GM19397 (cell line): ENCODE data around the gene MRPS34.
A peak's percentile ranks its signal among the peaks of the same experiment; 100 is the strongest.
"Not testable (repeated sequence)": the region's sequence is repeated elsewhere in the genome, so short reads cannot be mapped to it uniquely, and the experiment has no call there.

Source experiments
- ATAC-seq: cut with Tn5 transposase; IDR thresholded peaks from one replicate; pipeline ENCODE4 v1.9.1; 2021; ENCODE audit warnings: mild to moderate bottlenecking, moderate library complexity; ENCODE audit not compliant: unreplicated experiment

MRPS34 gene

DNA sequence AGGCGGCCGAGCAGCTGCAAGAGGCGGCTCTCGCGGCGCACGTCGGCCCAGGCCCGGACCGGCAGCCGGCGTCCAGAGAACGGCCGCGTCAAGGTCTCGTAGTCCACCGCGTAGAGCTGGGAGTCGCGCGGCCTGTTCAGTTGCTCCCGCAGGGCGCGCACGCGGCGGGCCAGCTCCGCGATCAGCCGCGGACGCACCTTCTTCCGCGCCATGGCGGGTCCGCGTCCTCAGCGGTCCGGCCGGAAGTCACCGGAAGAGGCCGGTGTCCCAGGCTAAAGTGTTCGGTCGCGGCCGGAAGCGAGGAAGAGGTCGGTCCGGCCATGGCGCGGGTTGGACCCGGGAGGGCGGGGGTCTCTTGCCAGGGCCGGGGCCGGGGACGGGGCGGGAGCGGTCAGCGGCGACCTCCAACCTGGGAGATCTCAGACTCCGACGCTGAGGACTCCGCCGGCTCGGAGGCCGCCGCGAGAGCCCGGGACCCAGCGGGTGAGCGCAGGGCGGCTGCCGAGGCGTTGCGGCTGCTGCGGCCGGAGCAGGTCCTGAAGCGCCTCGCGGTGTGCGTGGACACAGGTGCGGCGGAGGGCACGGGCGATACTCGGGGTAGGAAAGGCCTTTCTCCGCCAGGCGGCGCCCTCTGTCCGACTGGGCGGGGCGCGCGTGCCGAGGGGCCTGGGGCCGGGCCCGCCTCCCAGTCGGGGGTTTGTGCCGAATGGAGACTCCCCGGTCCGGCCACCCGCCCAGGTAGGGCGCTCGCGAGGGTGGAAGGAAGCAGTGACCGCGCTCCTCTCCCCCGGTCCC is at the start of gene MRPS34:
TSS of gene MRPS34 (minus strand) at position 227 of the 795 bp plus-strand sequence. CDS start at position 212, 15 bp downstream.
- peak; percentile 47 for ATAC-seq

DNA sequence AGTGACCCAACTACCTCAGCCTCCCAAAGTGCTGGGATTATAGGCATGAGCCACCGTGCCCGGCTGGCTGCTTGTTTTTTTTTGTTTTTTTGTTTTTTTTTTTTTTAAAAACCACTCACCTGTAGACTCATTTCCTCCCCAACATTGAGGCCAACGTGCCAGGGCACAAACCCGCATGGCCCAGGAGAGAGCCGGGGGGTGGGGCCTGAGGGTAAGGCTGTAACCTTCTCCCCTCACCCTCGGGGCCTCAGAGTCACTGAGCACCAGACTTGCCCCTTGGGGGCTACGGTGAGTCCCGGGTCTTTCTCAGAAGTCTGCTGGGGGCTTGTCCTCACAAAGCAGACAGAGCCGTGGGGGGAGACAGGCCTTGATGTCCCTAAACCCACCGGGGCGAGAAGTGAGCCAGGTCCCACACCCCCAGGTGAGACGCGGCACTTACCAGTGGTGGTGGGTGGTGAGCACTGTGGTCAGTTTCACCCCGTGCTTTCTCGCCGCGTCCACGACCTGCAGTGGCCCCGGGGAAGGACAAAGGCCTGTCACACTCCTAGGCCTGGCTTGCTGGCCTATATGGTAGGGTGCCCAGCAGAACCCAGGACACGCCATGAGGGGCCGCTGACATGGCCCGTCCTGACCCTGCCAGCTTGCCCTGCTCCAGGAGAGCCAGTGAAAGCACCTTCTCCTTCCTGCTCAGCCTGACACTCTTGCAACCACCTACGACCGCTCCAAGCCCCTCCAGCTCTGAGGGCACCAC is 49.1 kb upstream of the MRPS34 start:
- ATAC-seq, result no peak

DNA sequence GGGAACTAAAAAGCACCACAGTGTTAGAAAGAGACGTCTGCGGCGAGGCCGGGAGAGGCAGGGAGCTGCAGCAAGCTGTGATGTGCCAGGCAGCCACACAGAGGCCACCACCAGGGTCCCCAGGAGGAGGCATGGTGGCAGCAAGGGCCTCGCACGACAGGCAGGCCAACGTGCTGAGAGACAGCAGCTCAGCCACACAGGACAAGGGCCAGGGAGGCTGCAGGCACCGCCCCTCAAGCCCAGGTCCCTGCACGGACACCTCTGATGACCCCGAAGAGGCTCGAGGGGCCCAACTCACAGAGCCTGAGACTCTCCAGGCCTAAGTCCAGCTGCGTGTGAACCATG is 48.0 kb upstream of the MRPS34 start:
- ATAC-seq, result no peak

DNA sequence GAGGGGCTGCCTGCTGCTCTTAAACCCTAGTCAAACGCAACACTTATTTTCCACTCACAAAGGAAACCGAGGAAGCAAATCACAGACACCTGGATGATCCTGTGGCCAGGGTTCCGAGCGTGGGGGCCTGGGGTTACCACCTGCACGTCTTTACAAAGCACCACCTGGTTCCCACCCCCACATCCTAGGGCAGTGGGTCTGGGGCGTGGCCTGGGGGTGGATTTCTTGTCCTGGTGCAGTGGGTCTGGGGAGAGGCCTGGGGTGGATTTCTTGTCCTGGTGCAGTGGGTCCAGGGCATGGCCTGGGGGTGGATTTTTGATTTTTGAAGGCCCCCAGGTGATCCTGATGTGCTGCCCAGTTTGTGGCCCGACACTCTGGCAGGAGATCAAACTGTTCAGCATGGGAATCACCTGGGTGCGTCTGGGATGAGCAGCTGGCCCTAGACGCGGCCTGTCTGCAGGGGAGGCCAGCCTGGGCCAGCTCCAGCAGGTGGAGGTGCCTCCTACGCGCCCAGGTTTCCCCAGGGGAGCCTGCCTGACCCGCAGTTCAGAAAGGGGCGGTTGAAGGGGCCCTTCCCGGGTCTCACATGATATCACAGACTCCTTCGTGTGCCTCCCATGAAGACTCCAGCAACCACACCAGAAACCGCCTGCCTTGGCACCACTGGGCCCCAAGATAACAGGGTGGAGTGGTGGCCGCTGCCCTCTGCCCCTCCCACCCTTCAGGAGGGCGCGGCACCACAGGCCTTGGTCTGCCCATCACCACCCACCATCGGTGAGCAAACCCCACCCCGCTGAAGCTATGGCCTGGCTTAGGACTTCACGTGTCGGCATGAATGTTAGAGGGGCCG is 47.4 kb upstream of the MRPS34 start:
- no peak for ATAC-seq

DNA sequence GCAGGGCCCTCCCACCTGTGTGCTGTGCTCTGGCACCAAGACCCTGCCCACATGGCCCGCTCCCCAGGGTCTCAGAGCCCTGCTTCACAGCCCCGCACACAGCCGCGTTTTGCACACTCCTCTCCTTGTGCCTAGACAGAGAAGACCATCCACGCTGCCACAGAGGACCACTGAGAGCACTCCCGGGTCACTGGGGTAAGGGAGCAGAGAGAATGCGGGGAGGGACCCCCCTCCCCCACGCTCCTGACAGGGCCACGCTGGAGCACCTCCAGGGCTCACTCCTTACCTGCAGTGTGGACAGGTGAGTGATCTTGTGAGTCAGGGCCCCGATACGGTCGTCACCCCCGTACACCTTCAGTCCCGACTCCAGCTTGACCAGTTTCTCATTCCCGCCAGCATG is 46.7 kb upstream of the MRPS34 start:
- ATAC-seq, result no peak

DNA sequence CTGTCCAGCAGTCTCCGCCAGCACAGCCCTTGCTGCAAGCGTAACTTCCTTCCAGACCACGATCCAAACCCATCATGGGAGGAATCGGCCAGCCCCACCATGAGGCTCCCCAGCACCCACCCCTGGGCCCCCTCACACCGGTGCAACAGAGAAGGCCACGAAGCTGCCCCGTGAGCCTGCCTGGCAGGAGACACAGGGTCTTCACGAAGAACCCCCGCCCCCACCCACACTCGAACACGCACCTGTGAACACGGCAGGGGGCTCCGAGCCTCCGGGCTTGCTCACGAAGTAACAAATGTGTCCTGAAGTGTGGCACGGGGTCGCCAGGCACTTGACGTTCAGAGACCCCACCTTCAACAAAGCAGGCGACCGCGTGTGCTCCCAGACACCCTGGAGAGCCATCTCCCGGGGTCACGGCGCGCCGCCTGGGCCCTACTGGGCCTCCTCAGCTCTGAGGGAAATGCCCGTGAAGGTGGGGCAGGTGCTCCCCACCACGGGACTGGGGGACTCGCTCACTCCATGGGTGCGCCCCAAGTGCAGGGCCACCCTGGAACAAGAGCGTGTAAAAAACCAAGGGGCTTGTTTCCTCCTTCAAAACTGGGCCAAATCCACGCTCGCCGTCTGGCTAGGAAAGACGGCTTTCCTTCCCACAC is 46.1 kb upstream of the MRPS34 start:
- ATAC-seq, result no peak

DNA sequence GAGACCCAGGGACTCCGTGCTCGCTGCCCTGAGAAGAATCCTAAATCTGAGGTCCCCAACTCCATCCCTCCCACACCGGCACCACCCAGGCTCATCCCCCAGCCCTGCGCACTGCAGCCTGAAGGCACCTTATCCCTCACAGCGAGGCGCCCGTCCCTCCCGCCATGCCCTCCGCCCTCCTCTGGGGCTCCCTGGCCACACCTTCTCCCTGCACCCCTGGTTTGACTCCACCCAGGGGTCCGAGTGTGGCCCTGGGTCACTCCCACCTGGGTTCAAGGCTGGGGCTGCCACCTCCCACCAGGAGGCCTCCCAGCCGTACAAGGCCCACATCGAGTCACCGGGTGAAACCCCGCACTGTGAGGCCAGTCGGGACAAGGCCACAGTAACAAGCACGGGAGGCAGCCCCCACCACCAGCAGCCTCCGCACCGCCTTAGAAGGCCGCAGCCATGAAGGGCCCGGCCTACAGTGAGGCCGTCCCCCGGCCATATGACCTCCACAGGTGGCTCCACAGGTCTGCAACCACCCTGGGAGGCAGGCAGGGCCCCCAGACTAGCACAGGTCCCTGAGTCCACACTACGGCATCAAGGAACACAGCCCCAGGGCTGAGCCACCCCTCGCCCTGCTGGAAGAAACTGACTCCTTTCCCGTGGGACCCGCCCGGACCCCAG is 45.4 kb upstream of the MRPS34 start:
- ATAC-seq, result no peak

DNA sequence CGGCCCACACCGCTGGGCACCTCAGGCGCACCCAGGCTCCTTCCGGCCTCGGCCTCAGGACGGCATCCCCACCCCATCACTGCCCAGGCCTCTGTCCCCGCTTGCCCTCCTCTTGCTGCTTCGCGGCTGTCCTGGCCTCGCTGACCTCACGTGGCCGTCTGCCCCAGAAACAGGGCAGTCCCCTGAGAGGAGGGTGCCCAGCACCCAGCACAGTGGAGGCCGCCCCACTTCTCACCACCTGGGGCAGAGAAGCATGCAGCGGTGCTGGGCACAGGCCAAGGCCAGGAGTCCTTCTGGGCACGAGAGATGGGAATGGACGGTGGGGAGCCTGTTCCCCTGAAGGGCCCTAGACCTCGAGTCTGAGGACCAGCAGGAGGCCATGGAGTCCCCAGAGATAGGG is 44.8 kb upstream of the MRPS34 start:
- ATAC-seq, result no peak

DNA sequence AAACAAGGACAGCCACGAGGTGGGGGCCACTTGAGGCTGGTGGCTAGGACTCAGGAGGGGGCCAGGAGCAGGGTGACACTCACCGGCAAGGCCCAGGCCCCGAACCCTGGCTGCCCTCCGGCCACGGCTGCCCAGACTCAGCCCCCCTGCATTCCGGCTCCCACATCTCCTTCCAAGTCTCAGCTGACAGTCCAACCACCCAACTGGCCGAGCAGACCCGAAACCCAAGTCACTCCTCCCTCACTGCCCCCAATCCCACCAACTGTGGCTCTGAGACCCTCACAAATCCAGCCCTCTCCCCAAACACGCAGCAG is 44.3 kb upstream of the MRPS34 start:
- ATAC-seq, result no peak

DNA sequence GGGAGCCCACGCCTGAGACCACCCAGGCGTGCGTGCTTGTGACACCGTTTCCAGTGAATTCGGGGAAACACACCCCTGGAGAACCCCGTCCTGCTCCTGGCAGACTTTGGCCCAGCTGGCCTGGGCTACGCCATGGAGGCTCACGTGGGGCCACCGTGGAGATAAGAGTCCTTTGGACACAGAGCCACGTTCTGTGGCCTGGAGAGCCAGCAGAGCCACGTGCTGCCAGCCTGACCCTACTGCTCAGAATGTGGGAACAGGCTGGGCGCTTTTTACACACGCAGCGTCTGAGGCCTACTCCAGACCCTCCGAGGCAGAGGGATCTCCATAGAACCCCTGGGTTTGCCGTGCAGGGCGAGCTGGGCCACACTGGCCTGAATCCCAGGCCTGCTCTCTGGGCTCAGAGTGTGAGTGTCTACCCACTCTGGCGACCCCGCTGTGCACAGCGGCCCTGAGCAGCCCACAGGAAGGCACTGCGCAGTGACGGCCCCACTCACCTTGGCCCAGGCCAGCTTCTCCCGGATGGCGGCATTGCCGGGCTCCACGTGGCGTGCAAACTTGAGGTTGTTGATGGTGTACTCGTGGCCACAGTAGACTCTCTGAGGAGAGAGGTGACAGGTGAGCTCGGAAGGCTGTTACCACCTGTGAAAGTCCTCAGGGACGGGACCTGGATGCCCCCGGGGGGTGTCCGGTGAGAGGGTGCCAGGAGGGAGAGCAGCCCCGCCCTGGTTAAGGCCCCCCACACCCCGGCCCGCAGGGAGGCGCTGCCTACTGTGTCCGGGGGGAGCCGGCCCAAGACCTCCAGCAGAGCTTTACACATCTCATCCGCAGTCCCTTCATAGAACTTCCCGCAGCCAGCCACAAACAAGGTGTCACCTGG is 43.7 kb upstream of the MRPS34 start:
- no peak for ATAC-seq

DNA sequence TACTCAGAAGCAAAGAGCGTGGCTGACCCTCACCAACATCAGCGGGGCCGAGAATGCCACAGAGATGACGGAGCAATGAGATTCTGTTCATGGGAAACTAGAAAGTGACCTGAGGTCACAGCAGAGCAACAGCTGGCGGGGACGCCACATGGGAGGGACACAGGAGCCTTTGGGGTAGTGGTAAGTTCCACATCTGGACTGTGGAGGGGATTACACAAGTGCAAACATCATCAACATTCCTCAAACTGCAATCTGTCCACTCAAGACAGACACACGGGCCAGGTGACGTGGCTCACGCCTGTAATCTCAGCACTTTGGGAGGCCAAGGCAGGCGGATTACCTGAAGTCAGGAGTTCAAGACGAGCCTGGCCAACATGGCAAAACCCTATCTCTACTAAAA is 42.5 kb upstream of the MRPS34 start:
- no peak for ATAC-seq

DNA sequence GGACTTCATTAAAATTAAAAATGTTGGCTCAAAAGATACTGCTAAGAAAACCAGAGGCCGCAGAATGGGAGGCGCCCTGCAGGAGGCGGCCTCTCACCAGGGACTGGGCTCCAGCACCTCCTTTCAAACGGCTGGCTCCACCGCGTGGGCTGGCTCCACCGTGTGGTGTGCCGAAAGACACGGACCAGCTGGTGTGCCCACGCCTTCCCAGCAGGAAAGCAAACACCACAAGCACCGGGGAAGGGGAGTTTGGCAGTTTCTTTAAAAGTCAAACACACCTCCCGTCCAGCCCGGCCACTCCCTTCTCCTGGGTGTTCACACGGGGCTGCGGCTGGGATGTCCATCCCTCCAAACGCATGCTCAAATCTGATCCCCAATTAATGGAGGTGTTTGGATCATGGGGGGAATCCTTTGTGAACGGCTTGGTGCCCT is 39.8 kb upstream of the MRPS34 start:
- no peak for ATAC-seq

DNA sequence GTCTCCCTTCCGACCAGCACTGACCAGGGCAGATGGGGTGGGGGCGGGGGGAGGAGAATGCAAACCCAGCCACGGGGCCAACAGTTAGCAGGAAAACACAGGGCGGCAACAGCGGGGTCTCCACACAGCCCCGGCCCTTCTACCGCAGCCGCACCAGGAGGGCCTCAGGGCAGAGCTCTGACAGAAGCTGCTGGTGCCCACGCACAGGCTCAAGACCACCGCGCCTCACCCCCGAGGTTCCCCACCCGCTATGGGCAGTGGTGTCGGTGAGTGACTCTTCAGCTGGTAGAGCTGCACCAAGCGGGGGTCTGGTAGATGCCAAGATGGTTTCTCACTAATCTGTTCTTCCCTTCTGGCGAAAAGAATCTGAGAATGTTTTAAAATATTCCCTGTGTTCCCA is 37.6 kb upstream of the MRPS34 start:
- no peak for ATAC-seq

DNA sequence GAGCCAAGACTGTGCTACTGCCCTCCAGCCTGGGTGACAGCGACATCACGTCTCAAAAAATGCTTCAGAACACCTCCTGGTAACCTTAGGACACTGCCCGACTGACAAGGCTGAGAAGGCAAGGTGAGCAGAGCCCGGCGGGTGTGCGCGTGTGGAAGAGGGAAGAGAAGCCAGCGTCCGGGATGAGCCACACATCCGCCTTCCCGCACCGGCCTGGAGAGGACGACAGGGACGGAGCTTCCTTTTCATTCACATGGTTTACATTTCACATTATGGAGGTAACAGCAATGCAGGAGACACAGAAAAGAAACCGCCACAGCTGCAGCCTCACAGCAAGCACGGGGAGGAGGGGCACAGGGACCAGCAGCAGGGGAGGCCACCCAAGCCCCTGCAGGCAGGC is 37.2 kb upstream of the MRPS34 start:
- ATAC-seq, result no peak

DNA sequence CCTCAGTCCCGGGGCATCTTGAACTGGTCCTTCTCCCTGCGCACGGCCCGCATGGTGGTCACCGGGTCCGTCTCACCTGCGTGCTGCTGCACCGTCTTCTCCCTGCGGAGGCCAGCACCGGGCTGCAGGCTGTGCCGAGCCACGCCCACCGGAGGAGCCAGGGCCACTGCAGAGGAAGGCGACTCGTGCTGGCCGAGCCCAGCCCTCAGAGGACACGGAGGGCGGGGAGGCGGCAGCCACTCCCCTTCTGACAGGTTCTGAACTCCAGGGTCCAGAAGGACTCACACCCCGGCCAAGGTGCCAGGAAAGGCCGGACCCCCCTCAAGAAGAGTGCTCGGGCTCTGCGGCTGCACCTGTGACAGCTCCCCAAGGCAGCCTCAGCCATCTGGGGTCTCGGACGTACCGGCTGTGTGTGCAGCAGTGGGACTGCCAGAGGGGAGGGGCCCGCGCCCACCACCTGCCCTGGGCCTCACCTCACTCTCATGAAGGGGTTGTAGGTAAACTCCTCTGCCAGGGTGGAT is 36.4 kb upstream of the MRPS34 start:
- ATAC-seq, result no peak

DNA sequence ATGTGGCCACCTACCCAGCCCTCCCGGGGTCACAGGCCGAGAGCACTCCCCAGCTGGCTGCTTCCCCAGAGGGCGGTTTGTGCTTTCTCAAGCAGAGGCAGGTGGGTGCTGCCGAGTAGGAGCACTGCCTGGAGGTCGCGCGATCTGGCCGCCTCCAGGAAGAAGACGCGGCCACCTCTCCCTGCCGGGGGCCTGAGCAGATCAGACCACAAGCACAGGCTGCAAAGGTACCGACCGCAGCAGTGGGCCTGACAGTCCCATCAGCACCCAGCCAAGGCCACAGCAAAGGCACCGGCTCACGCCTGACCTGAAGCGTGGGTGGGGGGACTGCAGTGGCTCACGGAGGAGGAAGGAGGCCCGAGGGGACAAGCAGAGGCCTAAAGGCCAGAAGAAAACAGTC is 35.8 kb upstream of the MRPS34 start:
- ATAC-seq, result no peak

DNA sequence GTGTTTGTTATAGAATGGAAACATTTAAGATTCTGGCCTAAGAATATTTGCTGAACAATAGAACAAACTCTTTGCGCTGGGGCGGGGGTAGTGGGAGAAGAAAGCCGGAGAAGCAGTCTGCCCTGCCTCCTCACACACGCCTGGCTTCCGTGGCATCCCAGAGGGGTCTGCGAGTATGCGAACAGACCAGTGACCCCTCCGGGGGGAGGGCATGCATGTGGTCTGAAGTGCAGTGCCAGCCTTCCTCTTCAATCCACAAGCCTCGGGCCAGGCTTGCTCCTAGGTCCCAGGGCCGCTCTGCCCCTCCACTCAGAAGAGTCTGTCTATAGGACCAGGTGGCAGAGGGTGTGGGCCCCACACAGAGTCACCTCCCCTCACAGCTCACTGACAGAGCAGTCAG is 34.7 kb upstream of the MRPS34 start:
- ATAC-seq, result no peak

DNA sequence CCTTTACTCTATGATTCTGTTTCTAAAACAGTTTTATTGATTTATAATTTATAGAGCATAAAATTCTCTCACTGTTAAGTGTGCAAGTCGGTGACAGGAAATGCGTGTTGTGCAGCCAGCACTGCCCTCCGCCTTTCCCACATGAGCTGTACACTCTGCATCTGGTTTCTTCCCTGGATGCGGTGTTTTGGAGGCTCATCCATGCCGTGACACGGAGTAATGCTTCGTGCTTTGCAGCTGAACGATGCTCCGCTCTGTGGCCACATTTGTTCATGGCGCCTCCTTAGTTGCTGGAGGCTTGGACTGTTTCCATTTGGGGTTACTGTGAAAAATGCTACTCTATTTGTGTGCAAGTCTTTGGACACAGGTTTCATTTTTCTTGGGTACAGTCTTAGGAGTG is 27.8 kb upstream of the MRPS34 start:
- no peak for ATAC-seq

DNA sequence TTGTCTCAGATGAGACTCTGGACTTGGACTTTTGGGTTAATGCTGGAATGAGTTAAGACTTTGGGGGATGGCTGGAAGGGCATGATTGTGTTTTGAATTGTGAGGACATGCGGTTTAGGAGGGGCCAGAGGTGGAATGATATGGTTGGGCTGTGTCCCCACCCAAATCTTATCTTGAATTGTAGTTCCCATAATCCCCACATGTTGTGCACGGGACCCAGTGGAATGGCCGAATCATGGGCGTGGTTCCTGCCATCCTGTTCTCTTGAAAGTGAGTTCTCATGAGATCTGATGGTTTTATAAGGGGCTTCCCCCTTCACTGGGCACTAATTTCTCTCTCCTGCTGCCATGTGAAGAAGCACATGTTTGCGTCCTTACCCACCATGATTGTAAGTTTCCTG is 26.3 kb upstream of the MRPS34 start:
- not testable (repeated sequence) for ATAC-seq
